GM21381 (cell line): Measurements from ENCODE around the gene KPNA6.
"Not testable (repeated sequence)": the region's sequence is repeated elsewhere in the genome, so short reads cannot be mapped to it uniquely, and the experiment has no call there.

ENCODE experiments used
- ATAC-seq: cut with Tn5 transposase; IDR thresholded peaks from one replicate; pipeline ENCODE4 v1.9.1; 2021; ENCODE audit warnings: mild to moderate bottlenecking, moderate library complexity; ENCODE audit not compliant: unreplicated experiment

The KPNA6 gene

GRCh38 chr1:32138965-32139364 is 31.1 kb downstream of the KPNA6 start:
- ATAC-seq, result no peak

DNA sequence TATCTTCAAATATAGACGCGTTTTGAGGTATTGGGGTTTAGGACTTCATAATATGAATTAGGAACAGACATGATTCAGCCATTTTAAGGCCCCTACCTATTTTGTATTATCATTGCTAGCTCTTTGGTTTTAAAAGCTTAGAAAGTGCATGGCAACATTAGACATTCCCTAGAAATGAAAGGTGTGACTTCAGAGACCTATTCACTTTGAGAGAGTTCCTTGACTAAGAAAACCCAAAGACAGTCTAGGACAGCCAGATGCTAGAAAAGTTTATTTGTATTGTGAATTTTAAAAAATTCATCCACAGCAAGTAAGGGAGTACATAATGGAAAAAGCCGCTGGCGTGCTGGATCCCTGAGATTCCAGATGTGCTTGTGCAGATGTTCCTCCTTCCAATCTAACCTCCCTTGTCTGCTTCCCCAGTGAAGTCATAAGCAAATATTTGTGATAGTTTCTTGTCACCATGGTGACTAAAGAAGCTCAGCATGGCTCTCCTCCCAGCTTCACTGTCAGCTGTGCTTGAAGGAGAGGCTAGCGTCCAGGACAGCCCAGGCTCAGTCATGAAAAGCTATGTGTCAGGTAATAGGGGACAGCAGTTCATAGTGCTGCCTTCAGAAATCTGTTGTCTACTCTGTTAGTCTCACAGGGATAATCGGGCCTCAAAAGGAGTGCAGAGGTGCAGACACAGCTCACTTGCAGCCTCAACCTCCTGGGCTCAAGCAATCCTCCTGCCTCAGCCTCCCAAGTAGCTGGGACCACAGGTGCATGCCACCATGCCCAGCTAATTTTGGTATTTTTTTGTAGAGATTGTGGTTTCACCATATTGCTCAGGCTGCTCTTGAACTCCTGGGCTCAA is 34.8 kb downstream of the KPNA6 start:
- no peak for ATAC-seq

- not testable (repeated sequence) for ATAC-seq
Measured at GRCh38 chr1:32143302-32143695, 35.4 kb downstream of the KPNA6 start.

DNA sequence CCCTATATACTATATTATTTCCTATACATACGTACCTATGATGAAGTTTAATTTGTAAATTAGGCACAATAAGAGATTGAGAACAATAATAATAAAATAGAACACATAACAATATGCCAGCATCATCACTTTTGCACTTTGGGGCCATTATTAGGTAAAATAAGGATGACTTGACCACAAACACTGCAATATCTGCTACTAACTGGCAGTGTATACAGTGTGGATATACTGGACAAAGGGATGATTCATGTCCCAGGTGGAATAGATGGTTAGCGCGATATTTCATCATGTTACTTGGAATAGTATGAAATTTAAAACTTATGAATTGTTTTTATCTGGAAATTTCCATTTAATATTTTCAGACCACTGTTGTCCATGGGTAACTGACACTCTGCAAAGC is 36.2 kb downstream of the KPNA6 start:
- ATAC-seq, result no peak

- ATAC-seq, result not testable (repeated sequence)
Measured at GRCh38 chr1:32147799-32148198, 39.9 kb downstream of the KPNA6 start.

GRCh38 chr1:32150847-32151246 is 43.0 kb downstream of the KPNA6 start:
- no peak for ATAC-seq

DNA sequence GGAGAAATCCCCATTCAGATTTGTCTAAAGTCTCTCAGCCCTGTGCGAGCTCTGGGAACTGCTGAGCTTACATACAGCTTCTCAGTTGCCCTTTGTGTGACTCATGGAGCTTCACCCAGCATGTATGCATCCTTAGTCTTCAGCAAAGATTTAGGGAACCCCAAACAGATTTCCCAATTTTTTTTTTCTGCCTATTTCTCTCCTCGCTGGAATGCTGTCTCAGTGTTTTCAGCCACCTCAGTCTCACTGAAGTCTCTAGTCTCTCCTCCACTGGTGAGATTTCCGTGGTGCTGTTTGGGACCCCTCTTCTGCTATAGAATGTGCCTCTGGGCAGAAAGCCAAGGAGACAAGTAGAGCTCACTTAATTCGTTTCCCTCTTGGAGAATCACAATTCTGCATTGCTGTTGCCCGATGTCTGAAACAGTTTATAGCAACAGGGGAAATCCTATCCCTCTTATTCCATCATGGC is 43.5 kb downstream of the KPNA6 start:
- no peak for ATAC-seq

DNA sequence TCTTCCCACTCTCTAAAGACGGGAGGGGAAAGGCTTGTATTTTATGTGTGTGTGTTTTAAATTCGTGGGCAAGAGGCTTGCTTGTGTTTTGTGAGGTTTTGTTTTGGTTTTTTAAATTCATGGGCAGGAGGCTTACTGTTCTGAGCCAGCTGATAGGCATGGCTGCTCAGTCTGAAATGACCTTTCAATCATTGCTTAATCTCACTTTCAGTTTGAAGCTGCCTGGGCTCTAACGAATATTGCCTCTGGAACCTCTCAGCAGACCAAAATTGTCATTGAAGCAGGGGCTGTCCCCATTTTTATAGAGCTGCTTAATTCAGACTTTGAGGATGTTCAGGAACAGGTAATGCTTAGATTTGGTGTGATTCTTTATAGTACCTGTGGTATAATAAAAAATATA is 51.3 kb downstream of the KPNA6 start:
- ATAC-seq, result no peak

GRCh38 chr1:32163405-32163804 is 55.5 kb downstream of the KPNA6 start:
- no peak for ATAC-seq

DNA sequence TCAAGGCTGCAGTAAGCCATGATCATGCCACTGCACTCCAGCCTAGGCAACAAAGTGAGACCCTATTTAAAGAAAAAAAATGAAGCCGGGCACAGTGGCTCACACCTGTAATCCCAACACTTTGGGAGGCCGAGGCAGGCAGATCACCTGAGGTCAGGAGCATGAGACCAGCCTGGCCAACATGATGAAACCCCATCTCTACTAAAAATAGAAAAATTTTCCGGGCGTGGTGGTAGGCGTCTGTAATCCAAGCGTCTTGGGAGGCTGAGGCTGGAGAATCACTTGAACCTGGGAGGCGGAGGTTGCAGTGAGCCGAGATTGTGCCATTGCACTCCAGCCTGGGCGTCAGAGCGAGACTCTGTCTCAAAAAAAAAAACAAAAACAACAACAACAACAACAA is 57.8 kb downstream of the KPNA6 start:
- ATAC-seq, result not testable (repeated sequence)

DNA sequence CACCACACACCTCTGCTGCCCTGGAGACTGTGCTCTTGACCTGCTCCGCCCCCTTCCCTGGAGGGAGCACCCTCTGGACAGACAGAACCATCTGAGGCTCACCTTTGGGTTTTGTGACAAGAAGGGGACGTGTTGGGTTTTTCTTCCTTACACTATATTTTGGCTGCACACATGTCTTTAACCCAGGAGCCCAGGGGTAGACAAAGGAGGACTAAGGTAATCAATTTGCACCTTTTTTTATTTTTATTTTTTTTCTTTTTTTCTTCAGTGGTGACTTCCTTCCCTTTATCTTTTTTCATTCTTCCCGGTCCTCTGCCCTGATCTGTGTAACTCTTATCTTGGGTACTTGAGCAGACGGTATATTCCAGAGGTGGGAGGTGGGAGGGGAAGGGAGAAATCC is 63.1 kb downstream of the KPNA6 start:
- ATAC-seq, result no peak

- no peak for ATAC-seq
Measured at GRCh38 chr1:32172621-32173245, 64.9 kb downstream of the KPNA6 start.

GRCh38 chr1:32178380-32179192 is 70.7 kb downstream of the KPNA6 start:
- no peak for ATAC-seq

DNA sequence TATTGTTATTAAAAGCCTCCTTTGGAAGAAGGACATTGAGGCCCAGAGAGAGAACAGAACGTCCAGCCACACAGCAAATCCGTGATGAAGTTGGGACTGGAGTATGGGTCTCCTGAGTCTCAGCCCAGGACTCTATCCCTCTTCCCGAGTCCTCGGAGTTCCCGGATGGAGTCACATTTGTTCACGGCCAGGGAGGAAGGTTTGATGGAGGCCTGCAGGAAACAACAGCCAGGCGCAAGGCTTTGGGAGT is 71.3 kb downstream of the KPNA6 start:
- ATAC-seq, result no peak

- peak; percentile 90 for ATAC-seq
Measured at GRCh38 chr1:32179443-32180185, 71.8 kb downstream of the KPNA6 start, which contains the start of gene TXLNA. Gene TXLNA, plus strand, starts transcription at chr1:32179675. Its CDS starts 671 bp downstream, at chr1:32180346.

DNA sequence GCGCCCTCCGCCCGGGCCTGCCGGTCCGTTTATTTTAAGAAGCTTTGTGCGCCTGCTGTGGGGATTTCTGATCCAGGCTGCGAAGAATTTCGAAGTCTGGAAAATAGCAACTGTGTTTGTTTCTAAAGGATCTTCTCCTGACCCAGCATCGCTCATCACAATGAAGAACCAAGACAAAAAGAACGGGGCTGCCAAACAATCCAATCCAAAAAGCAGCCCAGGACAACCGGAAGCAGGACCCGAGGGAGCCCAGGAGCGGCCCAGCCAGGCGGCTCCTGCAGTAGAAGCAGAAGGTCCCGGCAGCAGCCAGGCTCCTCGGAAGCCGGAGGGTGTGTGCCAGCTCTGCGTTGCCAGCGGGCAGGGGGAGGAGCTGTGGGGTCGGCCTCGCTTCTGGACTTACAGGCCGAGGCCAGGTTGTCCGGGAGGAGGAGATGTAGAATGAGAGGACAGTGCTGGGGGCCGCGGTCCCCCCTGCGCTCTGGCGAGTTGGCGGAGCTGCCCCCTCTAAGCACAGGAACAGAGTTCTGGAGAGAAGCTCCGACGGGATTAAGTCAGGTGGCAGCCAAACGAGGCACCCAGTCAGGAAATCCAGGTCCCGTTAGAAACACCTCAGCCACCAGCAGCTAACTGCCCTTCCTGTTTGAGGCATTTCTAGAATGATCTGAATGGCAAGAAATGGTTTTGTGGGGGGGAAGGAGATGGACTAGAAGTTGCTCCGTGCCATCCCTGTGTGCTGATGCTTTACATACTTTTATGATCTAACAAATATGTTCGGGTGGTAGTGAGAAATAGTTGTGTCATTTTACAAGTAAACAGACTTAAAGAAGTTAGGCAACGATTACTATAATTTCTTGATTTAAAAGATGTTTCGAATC is 72.6 kb downstream of the KPNA6 start:
- ATAC-seq, result no peak

- ATAC-seq, result no peak
Measured at GRCh38 chr1:32181065-32181464, 73.2 kb downstream of the KPNA6 start.

DNA sequence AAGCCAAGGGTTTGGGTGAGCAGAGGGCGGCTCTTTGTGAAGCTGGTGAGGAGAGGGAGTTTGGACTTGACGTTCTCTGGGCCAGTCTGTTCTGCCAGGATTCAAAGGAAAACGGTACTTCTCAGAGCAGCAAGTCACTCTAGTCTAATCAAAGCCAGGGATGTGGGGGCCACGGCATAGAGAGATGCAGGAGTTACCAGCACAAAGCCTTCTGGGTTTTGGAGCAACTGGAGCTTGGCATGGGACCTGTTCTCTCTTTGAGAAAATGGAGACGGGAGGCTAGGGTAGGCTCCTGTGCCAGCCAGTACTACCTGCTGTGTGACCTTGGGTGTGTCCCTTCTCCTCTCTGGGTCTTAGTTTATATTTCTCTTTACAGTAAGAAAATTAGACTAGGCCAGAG is 73.7 kb downstream of the KPNA6 start:
- ATAC-seq, result no peak

- ATAC-seq, result no peak
Measured at GRCh38 chr1:32182060-32182459, 74.2 kb downstream of the KPNA6 start.

GRCh38 chr1:32184650-32185049 is 76.8 kb downstream of the KPNA6 start:
- no peak for ATAC-seq
